Central memory CD4-positive, alpha-beta T cell (primary cell): ENCODE results near the gene LENG1.
A peak's percentile ranks its signal among the peaks of the same experiment; 100 is the strongest.

ENCODE experiments used
- DNase-seq: peaks from one replicate; pipeline ENCODE4 v3.0.0; 2022

Gene LENG1

DNA sequence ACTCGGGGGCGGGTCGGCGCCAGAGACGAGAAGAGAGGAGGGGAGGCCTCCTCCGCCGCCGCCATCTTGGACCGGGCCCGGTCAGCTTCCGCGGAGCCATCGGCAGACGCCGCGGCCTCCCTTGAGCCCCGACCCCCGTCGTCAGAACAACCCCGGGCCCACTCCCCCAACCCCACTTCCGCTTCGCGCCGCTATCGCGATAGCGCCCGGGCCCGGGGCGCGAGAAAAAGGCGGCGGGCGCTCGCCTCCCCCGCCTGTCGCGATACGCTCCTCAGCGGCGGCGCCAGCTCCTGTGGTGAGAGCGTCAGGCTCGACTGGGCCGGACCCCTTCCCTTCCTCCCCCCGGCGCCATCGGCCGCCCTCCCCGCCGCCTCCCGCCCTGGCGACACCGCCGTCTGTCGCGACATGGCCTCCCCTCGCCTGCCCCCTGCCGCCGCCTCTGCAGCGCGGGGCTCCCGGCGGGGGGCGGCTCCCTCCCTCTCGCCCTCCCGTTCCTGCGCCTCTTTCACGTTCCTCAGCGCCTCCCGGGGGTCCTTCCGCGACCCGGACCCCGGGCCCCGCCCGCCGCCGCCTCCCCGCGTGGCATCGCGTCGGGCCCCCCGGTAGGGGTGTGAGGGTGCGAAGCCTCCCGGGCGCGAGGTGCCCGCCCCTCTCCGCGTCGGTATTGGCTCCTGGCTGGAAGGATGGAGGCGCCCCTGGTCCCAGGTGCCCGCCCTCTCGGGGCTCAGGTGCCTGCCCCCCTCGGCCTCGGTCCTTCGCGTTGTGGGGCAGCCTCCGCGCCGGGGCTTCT is 21.6 kb downstream of the LENG1 start, which contains the start of gene CNOT3:
TSS of gene CNOT3 (plus strand) at position 64 of the 790 bp plus-strand sequence. CDS start 5,217 bp downstream, outside the sequence.
- no peak for DNase-seq

DNA sequence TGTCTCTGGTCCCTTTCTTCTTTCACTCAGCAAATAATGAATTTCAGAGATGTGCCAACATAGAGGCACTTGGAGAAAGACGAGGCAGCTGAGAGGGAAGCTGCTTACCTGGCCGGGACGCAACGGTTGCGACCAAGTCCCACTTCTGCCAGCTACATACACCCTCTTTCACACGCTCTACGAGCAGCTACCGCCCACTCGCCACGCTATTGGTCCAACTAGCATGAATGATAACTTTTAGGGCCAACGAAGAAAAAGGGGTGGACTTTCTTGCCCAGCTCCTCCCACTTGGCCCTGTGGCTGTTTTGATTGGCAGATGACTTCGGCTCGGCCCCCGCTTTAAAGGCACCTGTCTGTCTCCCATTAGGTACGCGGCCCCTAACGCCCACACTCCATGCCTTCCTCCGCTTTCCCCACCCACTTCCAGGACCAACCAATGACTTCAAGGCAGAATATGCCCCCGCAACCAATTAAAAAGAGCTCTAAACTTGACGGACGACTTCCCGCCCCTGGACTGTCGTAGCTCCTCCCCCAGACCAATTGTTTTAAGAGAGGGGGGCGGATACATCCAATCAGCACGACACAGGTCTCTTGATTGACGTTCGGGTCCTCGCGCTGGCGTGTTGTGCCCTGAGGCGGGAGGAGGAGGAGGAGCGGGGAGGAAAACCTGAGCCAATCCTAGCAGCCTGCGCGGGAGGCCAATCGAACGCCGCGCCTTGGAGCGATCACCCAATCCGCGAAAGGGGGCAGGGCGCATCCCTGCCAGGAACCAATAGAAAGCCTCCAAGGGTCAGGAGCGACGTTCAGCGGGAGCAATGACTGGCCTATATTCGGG is 22.4 kb downstream of the LENG1 start:
- DNase-seq, result peak; percentile 100

DNA sequence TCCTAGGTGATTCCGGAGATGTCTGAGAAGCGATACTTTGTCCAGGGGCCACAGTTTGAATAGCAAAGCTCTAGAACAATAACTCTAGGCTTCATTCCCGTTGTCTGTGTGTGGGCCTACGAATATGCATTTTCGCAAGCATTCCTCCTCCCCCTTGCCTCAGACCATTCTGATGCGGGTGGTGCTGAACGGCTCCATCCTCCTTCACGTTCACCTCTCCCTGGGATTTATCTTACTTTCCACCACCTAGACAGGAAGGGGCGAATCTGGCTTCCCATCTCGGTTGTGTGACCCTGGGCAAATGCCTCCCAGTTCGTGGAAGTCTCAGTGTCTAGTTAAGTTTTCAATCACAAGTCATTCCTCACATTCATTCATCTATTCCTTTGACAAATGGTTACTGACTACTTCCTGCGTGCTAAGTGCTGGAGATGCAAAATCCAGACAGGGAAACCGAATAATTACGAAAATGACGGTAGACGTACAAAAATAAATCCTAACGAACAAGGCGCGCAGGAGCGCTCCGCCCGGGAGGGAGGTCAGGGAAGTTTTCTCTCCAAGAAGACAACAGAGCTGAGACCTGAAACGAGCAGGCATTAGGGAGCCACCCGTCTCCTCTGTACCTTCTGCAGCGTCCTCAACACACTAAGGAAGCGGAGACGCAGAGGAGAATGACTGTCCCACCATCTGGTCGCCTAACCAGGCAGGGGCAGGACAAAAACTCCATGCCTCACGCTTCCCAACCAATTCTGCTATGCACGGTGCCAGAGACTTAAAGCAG is 23.2 kb downstream of the LENG1 start:
- DNase-seq, result no peak

DNA sequence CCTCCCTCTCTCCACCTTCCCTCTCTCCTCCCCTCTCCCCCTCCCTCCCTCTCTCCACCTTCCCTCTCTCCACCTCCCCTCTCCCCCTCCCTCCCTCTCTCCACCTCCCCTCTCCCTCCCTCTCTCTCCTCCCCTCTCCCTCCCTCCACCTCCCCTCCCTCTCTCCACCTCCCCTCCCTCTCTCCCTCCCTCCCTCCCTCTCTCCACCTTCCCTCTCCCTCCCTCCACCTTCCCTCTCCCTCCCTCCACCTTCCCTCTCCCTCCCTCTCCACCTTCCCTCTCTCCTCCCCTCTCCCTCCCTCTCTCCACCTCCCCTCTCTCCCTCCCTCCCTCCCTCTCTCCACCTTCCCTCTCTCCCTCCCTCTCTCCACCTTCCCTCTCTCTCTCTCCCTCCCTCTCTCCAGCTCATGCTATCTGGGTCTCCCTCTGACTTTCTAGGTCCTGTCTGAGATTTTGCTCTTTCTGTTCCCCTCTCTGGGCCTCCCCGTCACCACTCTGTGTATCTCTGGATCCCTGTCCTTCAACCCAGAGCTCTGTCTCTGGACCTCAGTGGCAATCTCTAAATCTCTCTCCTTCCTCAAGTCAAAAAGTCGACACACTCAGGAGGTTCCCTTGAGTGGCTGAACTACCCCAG is 25.4 kb downstream of the LENG1 start:
- no peak for DNase-seq

DNA sequence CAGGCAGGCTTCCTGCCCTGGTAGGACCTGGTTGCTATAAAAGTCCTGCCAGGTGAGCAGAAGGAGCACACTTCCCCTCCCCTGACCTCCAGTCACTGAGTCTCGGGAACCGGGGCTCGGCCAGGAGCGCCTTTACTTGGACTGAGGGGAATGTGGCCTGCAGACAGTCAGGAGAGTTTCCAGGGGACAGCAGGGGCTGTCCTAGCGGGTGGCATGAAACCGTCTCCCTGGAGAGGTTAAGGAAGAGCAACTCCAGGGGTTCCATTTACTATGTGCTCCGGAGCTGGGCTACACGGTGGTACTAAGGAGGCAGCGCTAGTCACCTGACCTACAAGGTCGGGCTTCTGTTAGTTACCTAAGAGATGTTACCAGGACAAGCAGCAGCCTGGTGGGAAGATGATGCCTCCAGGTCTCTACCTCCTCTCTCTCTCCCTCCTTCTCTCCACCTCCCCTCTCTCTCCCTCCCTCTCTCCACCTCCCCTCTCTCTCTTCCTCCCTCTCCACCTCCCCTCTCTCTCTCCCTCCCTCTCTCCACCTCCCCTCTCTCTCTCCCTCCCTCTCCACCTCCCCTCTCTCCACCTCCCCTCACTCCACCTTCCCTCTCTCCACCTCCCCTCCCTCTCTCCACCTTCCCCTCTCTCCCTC is 26.1 kb downstream of the LENG1 start:
- DNase-seq, result no peak

DNA sequence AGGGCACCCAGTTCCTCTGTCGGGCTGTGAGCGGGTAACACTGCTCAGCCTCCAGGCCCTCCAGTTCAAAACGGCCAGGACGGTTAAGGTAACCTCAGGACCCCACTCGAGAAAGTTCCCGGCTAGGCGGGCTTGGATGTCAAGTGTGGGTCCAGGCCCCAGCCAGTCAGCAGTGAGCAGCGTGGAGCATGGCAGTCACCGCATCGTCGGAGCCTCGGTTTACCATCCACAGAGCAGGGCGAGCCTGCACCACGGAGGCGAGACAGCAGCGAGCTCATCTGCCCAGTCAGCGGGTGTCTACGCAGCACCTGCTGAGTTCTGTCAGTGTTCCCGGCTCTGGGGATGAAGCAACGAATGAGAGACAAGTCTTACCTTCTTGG is 29.9 kb downstream of the LENG1 start:
- no peak for DNase-seq

DNA sequence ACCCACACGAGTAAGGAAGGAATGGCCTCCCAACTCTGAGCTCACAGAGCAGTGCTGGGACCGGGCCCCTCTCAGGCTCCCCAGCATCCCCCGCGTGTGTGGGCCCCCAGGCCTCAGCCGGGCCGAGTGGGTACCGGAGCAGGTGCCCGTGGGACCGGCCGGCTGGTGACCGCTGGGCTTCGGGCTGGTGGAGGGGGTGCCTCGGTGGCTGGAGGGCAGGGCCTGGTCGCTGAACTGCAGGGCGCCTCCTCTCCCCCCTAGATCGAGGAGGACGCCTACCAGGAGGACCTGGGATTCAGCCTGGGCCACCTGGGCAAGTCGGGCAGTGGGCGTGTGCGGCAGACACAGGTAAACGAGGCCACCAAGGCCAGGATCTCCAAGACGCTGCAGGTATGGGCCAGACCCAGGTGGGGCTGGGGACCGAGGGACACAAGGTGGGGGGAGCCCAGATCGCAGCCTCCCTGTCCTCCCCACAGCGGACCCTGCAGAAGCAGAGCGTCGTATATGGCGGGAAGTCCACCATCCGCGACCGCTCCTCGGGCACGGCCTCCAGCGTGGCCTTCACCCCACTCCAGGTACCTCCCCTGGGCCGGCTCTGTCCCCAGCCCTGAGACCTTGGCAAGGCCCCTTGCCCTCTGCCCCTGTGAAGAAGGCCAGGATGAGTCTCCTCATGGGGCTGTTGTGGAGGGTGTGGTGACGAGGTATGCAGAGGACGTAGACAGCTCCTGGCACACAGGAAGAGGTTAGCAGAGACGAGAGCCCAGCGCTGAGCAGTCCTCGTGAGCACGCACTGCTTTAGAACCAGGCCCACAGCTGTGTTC is 30.5 kb downstream of the LENG1 start:
- no peak for DNase-seq

DNA sequence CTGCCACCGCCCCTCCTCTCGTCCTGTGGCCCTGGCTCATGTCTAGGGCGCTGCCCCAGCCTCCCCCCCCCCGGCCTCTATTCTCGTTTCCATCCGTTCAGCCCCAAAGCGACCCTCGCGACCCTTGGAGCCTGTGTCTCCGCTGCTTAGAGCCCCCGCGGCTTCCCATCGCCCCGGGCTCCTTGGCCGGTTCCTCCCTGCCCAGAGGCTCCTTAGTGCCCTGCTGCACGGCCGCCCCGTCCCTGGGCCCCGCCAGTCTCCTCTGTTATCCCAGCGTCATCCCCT is 31.1 kb downstream of the LENG1 start:
- DNase-seq, result no peak

DNA sequence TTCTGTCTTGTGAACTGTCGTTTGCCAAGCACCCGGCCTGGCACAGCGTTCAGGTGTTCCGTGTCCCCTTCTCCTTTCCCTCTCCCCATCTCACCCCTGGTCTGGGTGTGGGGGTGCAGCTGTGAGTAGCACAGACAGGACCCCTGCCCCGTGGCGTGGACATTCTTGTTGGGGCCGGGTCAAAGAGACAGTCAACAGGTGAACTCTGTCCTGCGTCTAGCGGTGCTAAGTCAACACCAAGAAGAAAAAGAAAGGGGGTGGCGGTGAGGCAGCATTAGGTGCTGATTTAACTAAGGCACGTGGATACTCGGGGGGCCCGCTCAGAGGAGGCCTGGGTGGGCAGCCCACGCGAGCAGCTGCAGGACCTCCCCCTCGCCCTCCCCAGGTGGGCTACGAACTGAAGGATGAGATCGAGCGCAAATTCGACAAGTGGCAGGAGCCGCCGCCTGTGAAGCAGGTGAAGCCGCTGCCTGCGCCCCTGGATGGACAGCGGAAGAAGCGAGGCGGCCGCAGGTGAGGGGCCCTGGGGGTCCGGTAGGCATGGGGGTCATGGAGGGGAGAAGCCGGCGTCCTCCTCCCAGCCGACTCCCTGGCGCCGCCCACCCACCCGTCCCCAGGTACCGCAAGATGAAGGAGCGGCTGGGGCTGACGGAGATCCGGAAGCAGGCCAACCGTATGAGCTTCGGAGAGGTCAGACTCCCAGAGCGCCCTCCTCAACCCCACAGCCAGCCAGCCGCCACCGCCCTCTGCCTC is 31.7 kb downstream of the LENG1 start:
- no peak for DNase-seq

DNA sequence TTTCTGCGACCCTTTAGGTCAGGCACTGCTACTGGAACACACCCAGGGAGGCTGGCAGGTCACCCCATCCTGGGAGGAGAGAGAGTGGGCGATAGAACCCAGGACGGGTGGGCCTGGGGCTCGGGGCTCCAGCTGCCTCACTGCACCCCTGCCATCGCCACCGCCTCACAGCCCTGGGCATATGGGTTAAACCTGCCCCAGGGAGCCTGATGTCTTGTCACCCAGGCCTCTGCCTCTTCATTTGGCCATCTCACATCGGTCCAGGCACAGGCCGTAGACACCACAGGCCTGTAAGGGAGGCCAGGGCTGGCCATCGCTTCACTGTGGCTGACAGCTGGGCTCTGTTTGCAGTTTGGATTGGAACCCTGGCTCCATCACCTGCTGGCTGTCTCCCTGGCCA is 33.8 kb downstream of the LENG1 start:
- no peak for DNase-seq

DNA sequence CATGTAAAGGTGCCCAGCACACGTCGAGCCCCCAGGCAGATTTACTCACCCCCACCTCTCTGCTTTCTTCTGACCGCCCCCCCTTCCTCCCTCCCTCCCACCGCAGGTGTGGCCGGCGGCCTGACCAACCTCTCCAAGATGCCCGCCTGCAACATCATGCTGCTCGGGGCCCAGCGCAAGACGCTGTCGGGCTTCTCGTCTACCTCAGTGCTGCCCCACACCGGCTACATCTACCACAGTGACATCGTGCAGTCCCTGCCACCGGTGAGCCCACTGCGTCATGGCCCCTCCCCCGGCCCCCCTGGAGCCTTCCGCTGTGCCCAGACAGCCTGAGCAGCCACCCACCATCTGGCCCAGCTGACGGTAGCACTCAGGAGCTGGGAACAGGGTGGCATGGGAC is 35.1 kb downstream of the LENG1 start:
- DNase-seq, result no peak

DNA sequence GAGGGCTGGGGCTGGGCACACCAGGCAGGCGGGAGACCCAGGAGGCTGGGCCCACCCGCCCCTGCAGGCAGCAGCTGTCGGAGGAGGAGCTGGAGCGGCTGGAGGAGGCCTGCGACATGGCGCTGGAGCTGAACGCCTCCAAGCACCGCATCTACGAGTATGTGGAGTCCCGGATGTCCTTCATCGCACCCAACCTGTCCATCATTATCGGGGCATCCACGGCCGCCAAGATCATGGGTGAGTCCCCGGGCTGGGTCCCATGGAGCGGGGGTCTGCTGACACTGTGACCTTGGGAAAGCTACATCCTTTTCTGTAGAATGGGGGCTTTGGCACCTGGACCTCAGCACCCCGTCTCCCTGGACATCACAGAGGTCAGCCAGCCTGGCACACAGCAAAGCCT is 35.8 kb downstream of the LENG1 start:
- DNase-seq, result no peak

DNA sequence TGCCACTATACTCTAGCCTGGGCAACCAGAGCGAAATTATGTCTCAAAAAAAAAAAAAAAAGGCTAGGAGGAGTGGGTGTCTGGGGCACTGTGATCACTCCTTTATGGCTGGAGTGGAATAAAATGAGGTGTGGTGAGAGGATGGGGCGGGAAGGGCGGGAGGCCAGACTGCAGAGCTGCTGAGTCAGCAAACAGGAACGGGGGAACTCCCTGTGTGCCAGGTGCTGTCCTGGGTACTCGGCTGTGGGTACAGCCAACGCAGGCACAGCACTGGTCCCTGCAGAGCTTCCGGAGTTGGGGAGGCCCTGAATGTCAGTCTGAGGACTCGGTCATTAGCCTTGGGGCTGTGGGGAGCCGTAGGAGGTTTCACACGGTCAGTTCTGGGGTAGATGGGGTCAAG is 38.3 kb downstream of the LENG1 start:
- DNase-seq, result no peak

DNA sequence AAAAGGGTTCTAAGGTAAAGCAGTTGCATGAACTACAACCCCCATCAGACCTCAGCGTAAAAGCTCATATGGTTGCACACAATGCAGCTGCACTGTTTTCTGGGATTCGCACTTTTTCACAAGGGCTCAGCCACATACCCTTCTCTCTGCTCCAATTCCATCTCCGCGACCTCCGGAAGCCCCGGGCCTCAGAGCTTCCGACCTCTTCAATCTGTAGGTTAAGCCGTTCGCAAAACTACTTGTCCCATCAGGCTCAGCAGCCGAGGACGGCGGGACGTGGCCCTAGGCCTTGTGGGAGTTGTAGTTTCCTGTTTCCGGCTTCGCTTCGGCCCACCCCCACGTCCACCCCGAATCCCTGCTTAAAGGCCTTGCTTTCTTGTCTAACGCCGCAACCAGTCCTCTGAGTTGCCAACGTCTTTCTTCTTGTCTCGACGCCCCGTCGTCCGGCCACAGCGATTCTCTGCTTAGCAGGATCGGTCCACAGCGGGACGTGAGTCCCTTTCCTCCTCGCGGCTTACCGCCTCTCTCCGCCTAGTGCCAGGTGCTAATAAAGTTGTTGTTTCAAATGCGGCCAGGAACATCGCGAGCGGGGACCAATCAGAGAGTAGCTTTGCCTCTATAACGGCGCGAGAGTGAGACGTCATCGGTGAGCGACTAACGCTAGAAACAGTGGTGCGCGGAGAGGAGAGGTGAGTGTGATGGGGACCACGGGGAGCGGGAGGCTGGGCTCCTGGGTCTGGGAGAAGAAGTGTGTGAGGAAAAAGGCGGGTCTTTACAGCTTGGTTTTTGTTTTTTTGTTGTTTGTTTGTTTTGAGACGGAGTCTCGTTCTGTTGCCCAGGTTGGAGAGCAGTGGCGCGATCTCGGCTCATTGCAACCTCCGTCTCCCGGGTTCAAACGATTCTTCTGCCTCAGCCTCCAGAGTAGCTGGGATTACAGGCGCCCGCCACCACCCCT is 44.1 kb downstream of the LENG1 start, which contains the start of the genes PRPF31 and TFPT:
TSS of gene PRPF31 (plus strand) at position 646 of the 955 bp plus-strand sequence. CDS start 2,525 bp downstream, outside the sequence.
TSS of gene TFPT (minus strand) at position 549 of the 955 bp plus-strand sequence. CDS start at position 161, 388 bp downstream.
- DNase-seq, result peak; percentile 97

DNA sequence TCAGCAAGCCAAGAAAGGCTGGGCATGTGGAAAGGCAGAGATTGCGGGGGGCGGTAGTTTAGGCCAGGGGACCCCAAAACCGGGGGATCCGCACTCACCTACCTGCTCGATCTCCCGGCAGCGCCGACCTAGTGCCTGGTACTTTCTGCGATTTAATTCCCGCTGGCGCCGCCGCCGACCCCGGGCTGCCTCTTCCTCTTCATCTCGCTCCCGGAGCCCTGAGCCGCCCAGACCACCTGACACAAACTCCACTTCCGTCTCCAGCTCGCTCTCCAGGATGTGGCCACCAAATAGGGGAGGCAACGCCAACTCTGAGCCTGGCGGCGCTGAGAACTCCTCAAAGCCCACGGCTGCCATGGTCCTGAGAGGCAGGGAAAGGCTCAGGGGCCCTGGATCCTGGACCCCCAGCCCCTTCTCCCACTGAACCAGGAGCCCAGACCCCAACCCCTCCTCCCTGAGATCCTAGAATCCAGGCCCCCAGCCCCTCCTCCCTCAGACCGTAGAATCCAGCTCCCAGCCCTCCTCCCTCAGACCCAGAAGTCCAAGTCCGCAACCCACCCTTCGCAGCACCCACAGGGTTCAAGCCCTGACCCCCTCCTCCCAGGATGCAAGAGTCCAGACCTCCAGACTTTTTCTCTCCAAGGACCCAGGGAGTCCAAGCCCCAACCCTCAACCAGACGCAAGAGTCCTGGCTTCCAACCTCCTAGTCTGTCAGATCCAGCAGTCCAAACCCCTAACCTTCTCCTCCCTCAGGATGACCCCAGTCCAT is 45.0 kb downstream of the LENG1 start:
- DNase-seq, result peak; percentile 59

DNA sequence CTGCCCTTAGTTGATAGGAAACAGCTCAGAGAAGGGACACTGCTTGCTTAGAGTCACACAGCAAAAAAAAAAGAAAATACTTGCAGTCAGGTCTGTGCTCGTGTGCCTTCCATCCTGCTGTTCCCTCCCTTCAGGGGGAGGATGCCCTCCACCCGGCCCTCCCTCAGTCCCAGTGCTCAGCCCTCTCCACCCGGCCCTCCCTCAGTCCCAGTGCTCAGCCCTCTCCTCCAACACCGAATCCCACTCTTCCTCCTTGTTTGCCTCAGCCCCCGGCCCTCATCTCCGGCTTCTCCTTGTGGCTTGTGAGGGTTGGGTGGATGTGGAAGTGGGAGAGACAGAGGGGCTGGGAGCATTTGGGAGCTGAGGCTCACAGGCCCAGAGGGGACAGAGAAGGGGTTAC is 49.9 kb downstream of the LENG1 start:
- no peak for DNase-seq

DNA sequence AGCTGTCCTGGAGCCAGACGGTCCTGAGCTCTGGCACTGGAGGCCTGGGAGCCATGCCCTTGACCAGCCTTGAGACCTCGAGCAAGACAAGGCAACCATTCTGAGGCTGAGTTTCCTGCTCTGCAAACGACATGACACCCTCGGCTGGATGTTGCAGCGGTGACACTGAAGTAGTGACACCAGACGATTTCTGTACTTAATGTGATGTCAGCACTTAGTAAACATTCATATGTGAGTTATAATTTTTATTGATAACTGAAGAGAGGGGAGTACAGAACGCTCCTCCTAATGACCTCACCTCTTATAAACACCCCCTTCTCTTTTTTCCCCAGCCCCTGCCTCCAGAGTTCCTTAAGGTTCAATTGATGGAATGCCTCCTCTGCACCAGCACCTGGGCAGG is 51.0 kb downstream of the LENG1 start:
- DNase-seq, result no peak

DNA sequence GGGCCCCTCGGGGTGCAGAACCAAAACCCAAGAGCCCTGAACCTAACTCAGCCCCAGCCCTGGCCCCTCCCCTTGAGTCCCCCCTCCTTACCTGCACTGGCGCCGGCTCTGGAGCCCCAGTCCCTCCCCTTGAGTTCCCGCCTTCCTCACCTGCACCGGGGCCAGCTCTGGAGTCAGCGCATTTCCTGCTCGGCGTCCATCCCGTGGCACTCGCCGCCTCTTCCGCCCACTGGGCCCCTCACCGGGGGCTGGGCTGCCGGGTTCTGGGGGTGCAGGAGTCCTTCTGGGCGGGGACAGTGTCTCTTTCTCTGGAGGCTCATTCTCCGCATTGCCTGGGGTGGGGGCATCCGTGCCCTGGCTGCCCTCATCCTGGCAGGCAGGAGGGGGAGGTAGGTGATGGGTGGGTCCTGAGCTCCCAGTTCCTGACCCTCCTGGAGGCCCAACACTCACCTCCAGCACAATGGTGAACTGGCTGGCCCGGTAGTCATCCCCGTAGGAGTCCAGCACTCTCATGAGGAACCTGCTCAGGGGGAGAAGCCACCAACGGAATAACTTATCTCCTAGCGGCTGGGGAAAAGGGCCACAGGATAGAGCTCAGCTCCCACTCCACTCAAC is 51.5 kb downstream of the LENG1 start:
- no peak for DNase-seq
